ENCODE data around the gene ARF3.

ARF3 gene

GRCh38 chr12:48965298-48965838 lies 8.1 kb upstream of the ARF3 start:
- Histone ChIP-seq H3K9me2 (replicated peaks; ENCODE audit: low read depth, low read length) (no peaks in the 10 kb centered on the region), H3K9ac (ENCODE audit: low read depth, low read length, poor library complexity, severe bottlenecking) (no peak overlapping the region), H2AFZ (ENCODE audit: low read length) (no peak overlapping the region), H3K4me1 (ENCODE audit: insufficient read depth, low read length, poor library complexity, severe bottlenecking) (no peaks in the 10 kb centered on the region), H3K4me3 (ENCODE audit: low read length, poor library complexity, severe bottlenecking) (no peak overlapping the region), H3K4me2 (ENCODE audit: low read depth, low read length, poor library complexity, severe bottlenecking) (no peak overlapping the region), H3K27me3 (ENCODE audit: insufficient read depth, low read length, poor library complexity, severe bottlenecking) (peaks cover 1% of the 10 kb centered on the region), H3K79me2 (ENCODE audit: insufficient read depth, low read length) (no peaks in the 10 kb centered on the region), H3K36me3 (ENCODE audit: insufficient read depth, low read length) (no peaks in the 10 kb centered on the region), H3K9me3 (ENCODE audit: insufficient read depth, low read depth, low read length) (no peaks in the 10 kb centered on the region), H3F3A (ENCODE audit: low read depth) (no peaks in the 10 kb centered on the region), H4K20me1 (ENCODE audit: insufficient read depth, low read length, poor library complexity, severe bottlenecking) (no peaks in the 10 kb centered on the region)
- TF ChIP-seq CTCF (conservative IDR thresholded peaks at IDR 0.05; ENCODE audit: low read length), result no peak

- Histone ChIP-seq H3K4me2 (ENCODE audit: low read depth, low read length, poor library complexity, severe bottlenecking) (no peak overlapping the region), H3K9ac (ENCODE audit: low read depth, low read length, poor library complexity, severe bottlenecking) (no peak overlapping the region), H3K27me3 (ENCODE audit: insufficient read depth, low read length, poor library complexity, severe bottlenecking) (no peaks in the 10 kb centered on the region), H3K9me2 (replicated peaks; ENCODE audit: low read depth, low read length) (no peaks in the 10 kb centered on the region), H3F3A (ENCODE audit: low read depth) (no peaks in the 10 kb centered on the region), H2AFZ (ENCODE audit: low read length) (no peak overlapping the region), H3K36me3 (ENCODE audit: insufficient read depth, low read length) (no peaks in the 10 kb centered on the region), H3K9me3 (ENCODE audit: insufficient read depth, low read depth, low read length) (no peaks in the 10 kb centered on the region), H4K20me1 (ENCODE audit: insufficient read depth, low read length, poor library complexity, severe bottlenecking) (no peaks in the 10 kb centered on the region), H3K79me2 (ENCODE audit: insufficient read depth, low read length) (peaks cover 4% of the 10 kb centered on the region), H3K4me1 (ENCODE audit: insufficient read depth, low read length, poor library complexity, severe bottlenecking) (no peaks in the 10 kb centered on the region), H3K4me3 (ENCODE audit: low read length, poor library complexity, severe bottlenecking) (no peak overlapping the region)
- TF ChIP-seq CTCF (conservative IDR thresholded peaks at IDR 0.05; ENCODE audit: low read length) (no peak), EZH2phosphoT487 (IDR thresholded peaks at IDR 0.05; ENCODE audit: borderline replicate concordance) (no peak)
Measured at GRCh38 chr12:48961801-48962200, 4.5 kb upstream of the ARF3 start.

- H3F3A ChIP-seq (ENCODE audit: low read depth), result no peaks in the 10 kb centered on the region
- no peak for TF ChIP-seq CTCF (conservative IDR thresholded peaks at IDR 0.05; ENCODE audit: low read length)
- no peak for TF ChIP-seq EZH2phosphoT487 (IDR thresholded peaks at IDR 0.05; ENCODE audit: borderline replicate concordance)
- H2AFZ ChIP-seq (ENCODE audit: low read length), result no peak overlapping the region
- no peaks in the 10 kb centered on the region for H3K9me2 ChIP-seq (replicated peaks; ENCODE audit: low read depth, low read length)
- H3K9me3 ChIP-seq (ENCODE audit: insufficient read depth, low read depth, low read length), result no peaks in the 10 kb centered on the region
- H3K36me3 ChIP-seq (ENCODE audit: insufficient read depth, low read length), result no peaks in the 10 kb centered on the region
- no peaks in the 10 kb centered on the region for H3K4me1 ChIP-seq (ENCODE audit: insufficient read depth, low read length, poor library complexity, severe bottlenecking)
- H3K4me3 ChIP-seq (ENCODE audit: low read length, poor library complexity, severe bottlenecking), result no peak overlapping the region
- H3K27me3 ChIP-seq (ENCODE audit: insufficient read depth, low read length, poor library complexity, severe bottlenecking), result no peaks in the 10 kb centered on the region
- no peaks in the 10 kb centered on the region for H4K20me1 ChIP-seq (ENCODE audit: insufficient read depth, low read length, poor library complexity, severe bottlenecking)
- no peak overlapping the region for H3K4me2 ChIP-seq (ENCODE audit: low read depth, low read length, poor library complexity, severe bottlenecking)
- no peak overlapping the region for H3K9ac ChIP-seq (ENCODE audit: low read depth, low read length, poor library complexity, severe bottlenecking)
- peaks cover 9% of the 10 kb centered on the region for H3K79me2 ChIP-seq (ENCODE audit: insufficient read depth, low read length)
Measured at GRCh38 chr12:48961331-48961730, 4.0 kb upstream of the ARF3 start.
